Loucy (cell line): ENCODE measurements around the gene CCDC158.

ENCODE experiments used
- EZH2phosphoT487 ChIP-seq: fragments of 200-600 bp; IDR thresholded peaks from 2 replicates; pipeline ENCODE4 v1.6.1; 2018; ENCODE audit warnings: antibody characterized with exemption, mild to moderate bottlenecking, moderate library complexity, borderline replicate concordance
- TF ChIP-seq, protein P1 (sequence below): fragments of 200-600 bp; sonication (generic); conservative IDR thresholded peaks from 2 replicates; pipeline ENCODE4 v1.5.1; 2014; ENCODE audit warnings: mild to moderate bottlenecking, antibody characterized with exemption, low read length

DNA sequence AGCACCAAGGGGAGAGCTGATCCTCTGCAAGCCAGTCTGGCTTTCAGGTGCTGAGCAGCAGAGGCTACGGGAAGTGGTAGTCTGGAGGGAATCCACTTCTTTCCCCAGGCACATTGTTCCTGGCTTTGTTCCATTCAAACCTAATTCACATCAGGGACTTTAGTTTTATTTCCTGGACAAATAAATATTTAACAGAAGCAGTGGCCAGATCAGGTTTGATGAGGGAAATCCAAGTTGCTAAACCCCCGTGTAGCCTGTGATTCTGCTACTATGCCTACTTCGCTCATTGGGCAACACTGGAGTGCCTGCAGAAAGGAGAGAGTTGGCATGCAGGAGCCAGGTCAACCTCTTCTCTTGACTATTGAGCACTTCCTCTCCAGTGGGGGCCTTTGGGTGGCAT lies 128.2 kb downstream of the CCDC158 start:
- TF ChIP-seq EZH2phosphoT487: no peak
- TF ChIP-seq, protein P1, sequence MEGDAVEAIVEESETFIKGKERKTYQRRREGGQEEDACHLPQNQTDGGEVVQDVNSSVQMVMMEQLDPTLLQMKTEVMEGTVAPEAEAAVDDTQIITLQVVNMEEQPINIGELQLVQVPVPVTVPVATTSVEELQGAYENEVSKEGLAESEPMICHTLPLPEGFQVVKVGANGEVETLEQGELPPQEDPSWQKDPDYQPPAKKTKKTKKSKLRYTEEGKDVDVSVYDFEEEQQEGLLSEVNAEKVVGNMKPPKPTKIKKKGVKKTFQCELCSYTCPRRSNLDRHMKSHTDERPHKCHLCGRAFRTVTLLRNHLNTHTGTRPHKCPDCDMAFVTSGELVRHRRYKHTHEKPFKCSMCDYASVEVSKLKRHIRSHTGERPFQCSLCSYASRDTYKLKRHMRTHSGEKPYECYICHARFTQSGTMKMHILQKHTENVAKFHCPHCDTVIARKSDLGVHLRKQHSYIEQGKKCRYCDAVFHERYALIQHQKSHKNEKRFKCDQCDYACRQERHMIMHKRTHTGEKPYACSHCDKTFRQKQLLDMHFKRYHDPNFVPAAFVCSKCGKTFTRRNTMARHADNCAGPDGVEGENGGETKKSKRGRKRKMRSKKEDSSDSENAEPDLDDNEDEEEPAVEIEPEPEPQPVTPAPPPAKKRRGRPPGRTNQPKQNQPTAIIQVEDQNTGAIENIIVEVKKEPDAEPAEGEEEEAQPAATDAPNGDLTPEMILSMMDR: no peak
